Measurements from ENCODE around the gene TMEM132D.

TMEM132D gene

GRCh38 chr12:129434790-129435189, 469.0 kb downstream of the TMEM132D start:
- no peak for DNase-seq (ENCODE audit: low spot score)

DNA sequence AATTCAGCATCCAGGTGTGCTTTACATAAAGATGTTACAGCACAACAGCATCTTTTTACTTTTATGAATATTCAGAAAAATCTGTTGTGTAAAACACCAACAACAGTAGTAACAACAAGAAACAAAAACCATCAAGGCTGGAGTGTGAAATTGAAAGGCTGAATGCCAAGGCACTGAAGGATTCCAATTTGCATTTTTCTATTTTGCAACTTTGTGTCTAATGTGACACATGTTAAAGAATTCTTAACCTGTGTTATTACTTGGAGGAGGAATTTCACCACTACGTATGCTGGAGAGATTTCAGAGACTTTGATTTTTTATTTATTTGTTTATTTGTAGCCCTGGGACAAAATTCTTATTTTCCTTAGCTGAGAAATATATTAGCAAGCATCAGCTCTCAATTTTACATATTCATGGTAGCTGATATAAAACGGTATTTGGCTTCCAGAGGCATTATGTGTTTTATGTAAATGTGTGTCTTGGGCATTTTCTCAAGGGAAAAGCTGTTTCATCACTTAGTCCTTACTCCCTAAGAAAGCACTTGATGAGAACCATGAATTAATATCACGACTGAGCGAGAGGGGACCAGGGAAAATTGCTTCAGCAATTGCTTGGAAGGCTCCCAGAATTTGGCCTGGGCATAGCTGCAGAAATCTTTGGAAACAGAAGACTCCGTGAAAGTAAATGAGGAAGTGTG, 475.4 kb downstream of the TMEM132D start:
- no peak for DNase-seq (ENCODE audit: low spot score)

DNA sequence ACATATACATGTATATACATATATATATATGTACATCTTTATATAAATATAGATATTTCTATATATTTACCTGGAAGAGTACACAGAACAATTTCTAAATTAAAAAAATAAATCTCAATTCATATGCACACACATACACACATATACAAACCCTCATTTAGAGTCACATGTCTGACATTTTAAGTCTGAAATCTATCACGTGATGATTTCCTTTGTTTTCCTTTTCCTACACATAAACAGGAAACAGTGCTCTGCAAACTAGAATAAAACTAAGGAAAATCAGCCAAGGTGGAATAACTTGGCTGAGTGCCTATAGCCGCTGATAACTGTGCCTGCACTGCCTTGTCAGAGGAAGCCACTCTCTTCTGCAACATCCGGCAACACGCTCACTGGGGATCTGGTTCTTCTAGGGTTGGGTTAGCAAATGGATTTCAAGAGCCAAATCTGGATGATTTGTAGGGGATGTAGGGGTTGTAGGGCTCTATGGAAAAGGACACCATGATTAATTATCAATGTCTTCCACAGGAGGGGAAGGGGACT, 480.7 kb downstream of the TMEM132D start:
- DNase-seq (ENCODE audit: low spot score): no peak

DNA sequence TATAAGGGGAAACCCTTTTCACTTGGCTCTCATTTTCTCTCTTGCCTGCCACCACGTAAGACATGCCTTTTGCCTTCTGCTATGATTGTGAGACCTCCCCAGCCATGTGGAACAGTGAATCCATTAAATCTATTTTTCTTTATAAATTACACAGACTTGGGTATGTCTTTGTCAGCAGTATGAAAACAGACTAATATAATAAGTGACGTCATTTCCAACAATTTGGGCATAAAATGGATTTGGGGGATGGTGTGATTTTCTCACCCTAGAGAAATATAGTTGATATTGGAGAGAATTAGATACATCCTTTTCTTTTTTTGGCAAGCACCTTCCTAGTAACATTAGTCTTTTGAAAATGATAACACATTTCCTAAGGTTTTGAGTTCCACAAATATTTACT, 490.5 kb downstream of the TMEM132D start:
- no peak for DNase-seq (ENCODE audit: low spot score)

- no peak for DNase-seq (ENCODE audit: low spot score)
Observed at GRCh38 chr12:129409281-129409680, 494.5 kb downstream of the TMEM132D start.

DNA sequence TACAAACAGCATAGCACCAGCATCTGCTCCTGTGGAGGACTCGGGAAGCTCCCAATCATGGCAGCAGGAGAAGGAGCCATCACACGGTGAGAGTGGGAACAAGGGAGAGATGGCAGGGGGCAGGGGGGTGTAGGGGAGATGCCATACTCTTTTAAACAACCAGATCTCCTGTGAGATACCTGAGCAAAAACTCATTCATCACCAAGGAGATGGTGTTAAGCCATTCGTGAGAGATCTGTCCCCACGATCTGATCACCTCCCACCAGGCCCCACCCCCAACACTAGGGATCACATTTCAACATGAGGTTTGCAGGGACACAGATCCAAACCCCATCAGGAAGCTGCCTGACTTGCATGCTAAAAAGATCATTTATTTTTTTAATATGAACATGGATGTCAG, 499.3 kb downstream of the TMEM132D start:
- DNase-seq (ENCODE audit: low spot score): no peak

GRCh38 chr12:129401572-129401971, 502.3 kb downstream of the TMEM132D start:
- no peak for DNase-seq (ENCODE audit: low spot score)

- DNase-seq (ENCODE audit: low spot score): no peak
Observed at GRCh38 chr12:129394177-129394825, 509.5 kb downstream of the TMEM132D start.

GRCh38 chr12:129393357-129393937, 510.4 kb downstream of the TMEM132D start:
- no peak for DNase-seq (ENCODE audit: low spot score)

DNA sequence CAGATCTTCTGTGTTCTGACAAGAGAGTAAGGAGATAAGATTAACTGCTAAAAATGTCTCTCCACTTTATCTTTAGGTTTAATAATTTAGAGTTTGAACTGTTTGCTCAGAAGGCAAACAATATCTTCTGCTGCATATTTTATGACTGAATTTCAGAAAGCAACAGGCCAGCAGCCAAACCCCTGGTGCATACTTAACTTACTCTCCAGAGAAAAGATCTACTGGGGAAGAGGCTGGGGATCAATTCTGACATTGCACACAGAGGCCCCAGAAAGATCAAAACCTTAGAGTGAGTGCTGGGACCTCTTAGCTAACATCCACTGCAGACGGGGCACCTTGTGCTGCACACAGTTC, 518.2 kb downstream of the TMEM132D start:
- no peak for DNase-seq (ENCODE audit: low spot score)

DNA sequence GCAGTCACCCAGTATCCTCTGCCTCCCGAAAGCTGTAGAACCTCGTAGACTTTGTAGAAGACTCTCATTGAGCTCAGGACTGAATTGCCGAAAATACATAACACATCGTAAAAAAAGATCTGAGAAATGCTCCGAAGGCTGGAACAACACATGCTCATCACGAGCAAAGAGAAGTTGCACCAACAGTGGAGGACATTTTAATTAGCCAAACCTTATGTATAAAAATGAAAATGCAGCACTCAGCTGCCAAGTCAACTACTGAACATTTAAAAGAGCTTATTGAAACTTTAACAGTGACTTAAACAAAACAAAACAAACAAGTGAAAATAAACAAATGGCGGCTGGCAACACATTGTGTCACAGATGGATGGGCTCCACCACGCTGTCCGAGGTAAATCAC, 519.9 kb downstream of the TMEM132D start:
- no peak for DNase-seq (ENCODE audit: low spot score)

- DNase-seq (ENCODE audit: low spot score): no peak
Observed at GRCh38 chr12:129381715-129382114, 522.1 kb downstream of the TMEM132D start.

DNA sequence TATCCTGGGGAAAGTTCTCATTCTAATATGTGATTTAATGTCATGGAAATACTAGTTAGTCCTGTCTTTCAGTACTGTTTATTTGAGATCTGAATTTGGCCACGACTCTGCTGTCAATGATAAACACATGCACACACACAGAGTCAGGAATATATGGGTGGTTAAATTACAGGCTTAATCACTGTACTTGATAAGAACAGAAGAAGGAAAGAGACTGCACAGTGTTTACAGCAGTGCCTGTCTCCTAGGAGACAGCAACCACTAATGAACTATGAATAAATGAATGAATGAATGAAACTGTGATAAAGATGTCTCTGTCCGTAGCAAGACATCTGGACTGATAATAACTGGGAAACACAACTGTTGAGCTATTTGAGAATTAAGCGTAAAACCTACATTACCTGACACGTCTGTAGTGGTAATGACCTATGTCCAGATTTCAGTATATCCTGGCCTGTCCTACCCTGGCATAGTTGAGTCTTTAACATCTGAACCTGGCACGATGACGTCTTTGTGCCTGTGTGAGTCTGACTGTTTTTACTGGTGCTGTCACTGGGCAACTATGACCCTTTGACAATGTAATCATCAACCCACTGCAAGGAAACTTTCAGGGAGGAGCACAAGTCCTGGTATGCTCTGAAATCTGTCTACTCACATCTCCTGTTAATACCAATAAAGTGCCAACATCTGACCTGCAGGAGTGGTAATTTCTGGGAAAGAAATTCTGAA, 524.6 kb downstream of the TMEM132D start:
- DNase-seq (ENCODE audit: low spot score): no peak

GRCh38 chr12:129378496-129378895, 525.3 kb downstream of the TMEM132D start:
- no peak for DNase-seq (ENCODE audit: low spot score)

- DNase-seq (ENCODE audit: low spot score): no peak
Observed at GRCh38 chr12:129373746-129374145, 530.1 kb downstream of the TMEM132D start.

DNA sequence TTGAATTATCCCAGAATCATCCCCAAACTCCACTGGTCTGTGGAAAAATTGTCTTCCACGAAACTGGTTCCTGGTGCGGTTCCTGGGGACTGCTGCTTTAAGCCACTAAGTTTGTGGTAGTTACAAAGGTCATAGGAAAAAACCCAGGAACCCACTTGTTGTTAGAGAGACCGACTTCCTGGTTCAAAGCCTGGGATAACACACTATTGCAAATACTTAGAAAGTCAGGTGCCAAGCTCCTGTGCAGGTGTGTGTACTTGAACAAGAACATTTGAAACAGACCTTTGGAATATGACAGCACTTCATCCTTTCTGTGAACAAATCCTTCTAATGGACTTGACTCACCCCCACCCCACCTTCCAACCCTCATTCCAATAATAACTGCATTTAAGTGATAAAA, 530.9 kb downstream of the TMEM132D start:
- no peak for DNase-seq (ENCODE audit: low spot score)

- no peak for DNase-seq (ENCODE audit: low spot score)
Observed at GRCh38 chr12:129372348-129372747, 531.5 kb downstream of the TMEM132D start.

- DNase-seq (ENCODE audit: low spot score): no peak
Observed at GRCh38 chr12:129371268-129371667, 532.6 kb downstream of the TMEM132D start.

DNA sequence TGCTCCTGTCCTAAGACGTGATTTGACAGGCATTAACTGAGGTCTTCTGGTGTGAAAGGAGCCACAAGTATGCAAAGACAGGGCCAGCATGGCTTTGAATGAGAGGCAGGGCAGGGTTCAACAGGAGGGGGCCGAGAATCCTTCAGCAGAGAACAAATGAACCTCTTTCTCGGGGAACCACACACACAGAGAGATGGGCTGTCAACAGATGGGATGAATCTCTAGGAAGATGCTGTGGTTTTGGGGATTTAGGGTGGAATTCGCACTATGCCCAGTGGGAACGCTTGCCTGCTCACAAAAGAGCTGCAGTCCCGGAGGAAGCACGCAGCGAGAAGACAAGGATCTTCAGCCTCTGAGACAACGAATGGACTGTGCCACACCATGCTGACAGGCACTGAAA, 537.2 kb downstream of the TMEM132D start:
- DNase-seq (ENCODE audit: low spot score): no peak

- DNase-seq (ENCODE audit: low spot score): no peak
Observed at GRCh38 chr12:129363041-129363440, 540.8 kb downstream of the TMEM132D start.

GRCh38 chr12:129357233-129357632, 546.6 kb downstream of the TMEM132D start:
- no peak for DNase-seq (ENCODE audit: low spot score)

GRCh38 chr12:129351481-129351880, 552.3 kb downstream of the TMEM132D start:
- DNase-seq (ENCODE audit: low spot score): no peak

DNA sequence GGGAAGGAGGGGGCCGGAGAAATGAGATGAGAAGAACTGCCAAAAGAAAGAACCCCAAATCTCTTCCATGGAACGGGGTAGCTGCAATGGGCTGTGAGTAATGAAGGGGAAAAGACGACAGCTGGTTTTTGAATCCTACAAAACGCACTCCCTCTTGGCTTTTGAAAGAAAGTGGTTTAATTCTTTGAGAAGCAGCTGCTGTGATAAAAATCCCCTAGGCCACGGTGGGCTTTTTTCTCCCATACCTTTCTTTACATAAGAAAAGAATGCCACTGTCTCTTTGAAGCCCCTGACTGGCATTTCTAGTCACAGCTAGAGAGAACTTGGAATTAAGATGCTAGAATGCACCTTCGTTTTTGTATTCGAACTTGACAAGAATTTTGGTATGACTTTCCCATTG, 564.5 kb downstream of the TMEM132D start:
- no peak for DNase-seq (ENCODE audit: low spot score)
